DMS79 treated with DMSO at 0.1 percent for 48 hours (cell line): ENCODE measurements around the gene SPECC1.
"Not testable (repeated sequence)": the region's sequence is repeated elsewhere in the genome, so short reads cannot be mapped to it uniquely, and the experiment has no call there.

Experiments
- DNase-seq: peaks from one replicate; lab custom pipeline; 2025; lab: John Stamatoyannopoulos, UW

Gene SPECC1

GRCh38 chr17:20313306-20313705 lies 304.1 kb downstream of the SPECC1 start:
- no peak for DNase-seq

- no peak for DNase-seq
Measured at GRCh38 chr17:20313891-20314290, 304.7 kb downstream of the SPECC1 start.

GRCh38 chr17:20314834-20315233 lies 305.7 kb downstream of the SPECC1 start:
- DNase-seq = no peak

GRCh38 chr17:20315311-20315710 lies 306.2 kb downstream of the SPECC1 start:
- DNase-seq = no peak

- no peak for DNase-seq
Measured at GRCh38 chr17:20315821-20316220, 306.7 kb downstream of the SPECC1 start.

GRCh38 chr17:20320535-20321229 lies 311.5 kb downstream of the SPECC1 start:
- not testable (repeated sequence) for DNase-seq

GRCh38 chr17:20321357-20321756 lies 312.2 kb downstream of the SPECC1 start:
- not testable (repeated sequence) for DNase-seq

- not testable (repeated sequence) for DNase-seq
Measured at GRCh38 chr17:20327739-20328138, 318.6 kb downstream of the SPECC1 start.

- DNase-seq = not testable (repeated sequence)
Measured at GRCh38 chr17:20351405-20351804, 342.2 kb downstream of the SPECC1 start.

GRCh38 chr17:20352567-20352966 lies 343.4 kb downstream of the SPECC1 start:
- not testable (repeated sequence) for DNase-seq

- not testable (repeated sequence) for DNase-seq
Measured at GRCh38 chr17:20363846-20364245, 354.7 kb downstream of the SPECC1 start.
